HCEC 1CT (cell line): Measurements from ENCODE around the gene RBM39.
"Not testable (repeated sequence)": the region's sequence is repeated elsewhere in the genome, so short reads cannot be mapped to it uniquely, and the experiment has no call there.

Experiments
- DNase-seq: peaks from one replicate; pipeline ENCODE4 v3.0.0-alpha.2; 2017

The RBM39 gene

GRCh38 chr20:35704514-35705261, 37.4 kb downstream of the RBM39 start:
- no peak for DNase-seq

- DNase-seq: no peak
These were observed 39.0 kb downstream of the RBM39 start for GRCh38 chr20:35702824-35703695.

- DNase-seq: peak; percentile 40
These were observed 39.8 kb downstream of the RBM39 start for GRCh38 chr20:35702051-35702823.

- DNase-seq: no peak
These were observed 41.4 kb downstream of the RBM39 start for GRCh38 chr20:35700625-35701148.

GRCh38 chr20:35699957-35700624, 42.0 kb downstream of the RBM39 start:
- no peak for DNase-seq

- DNase-seq: peak; percentile 84
These were observed 42.7 kb downstream of the RBM39 start, which contains the start of the genes NFS1 and ROMO1 for GRCh38 chr20:35699127-35699956. Gene NFS1, minus strand, starts transcription at chr20:35699352. Its CDS starts 64 bp downstream, at chr20:35699288. Gene ROMO1, plus strand, starts transcription at chr20:35699405. Its CDS starts 228 bp downstream, at chr20:35699633.

- DNase-seq: no peak
These were observed 43.5 kb downstream of the RBM39 start for GRCh38 chr20:35698298-35699126.

- DNase-seq: no peak
These were observed 44.3 kb downstream of the RBM39 start for GRCh38 chr20:35697696-35698297.

- DNase-seq: no peak
These were observed 46.1 kb downstream of the RBM39 start for GRCh38 chr20:35695978-35696377.

GRCh38 chr20:35695245-35695749, 46.8 kb downstream of the RBM39 start:
- DNase-seq: no peak

- no peak for DNase-seq
These were observed 51.8 kb downstream of the RBM39 start for GRCh38 chr20:35690265-35690664.

- not testable (repeated sequence) for DNase-seq
These were observed 55.2 kb downstream of the RBM39 start for GRCh38 chr20:35686872-35687271.

- DNase-seq: not testable (repeated sequence)
These were observed 56.7 kb downstream of the RBM39 start for GRCh38 chr20:35685368-35685767.

- DNase-seq: no peak
These were observed 60.1 kb downstream of the RBM39 start for GRCh38 chr20:35681960-35682359.

- DNase-seq: no peak
These were observed 61.4 kb downstream of the RBM39 start for GRCh38 chr20:35680452-35681183.

GRCh38 chr20:35674921-35675320, 67.1 kb downstream of the RBM39 start:
- no peak for DNase-seq

GRCh38 chr20:35673884-35674283, 68.2 kb downstream of the RBM39 start:
- DNase-seq: no peak

- no peak for DNase-seq
These were observed 72.4 kb downstream of the RBM39 start for GRCh38 chr20:35669681-35670080.

- no peak for DNase-seq
These were observed 72.8 kb downstream of the RBM39 start for GRCh38 chr20:35669221-35669620.
